ENCODE data around the gene PRICKLE2.

Gene PRICKLE2

GRCh38 chr3:64161481-64161952, 63.7 kb downstream of the PRICKLE2 start:
- no peak for DNase-seq (ENCODE audit: extremely low read depth in 1 of 2, low read depth in 1 of 2)

- DNase-seq (ENCODE audit: extremely low read depth in 1 of 2, low read depth in 1 of 2): no peak
These were observed 65.1 kb downstream of the PRICKLE2 start for GRCh38 chr3:64160000-64160695.

- no peak for DNase-seq (ENCODE audit: extremely low read depth in 1 of 2, low read depth in 1 of 2)
These were observed 66.9 kb downstream of the PRICKLE2 start for GRCh38 chr3:64158334-64158733.

GRCh38 chr3:64157150-64158035, 67.9 kb downstream of the PRICKLE2 start:
- no peak for DNase-seq (ENCODE audit: extremely low read depth in 1 of 2, low read depth in 1 of 2)

- no peak for DNase-seq (ENCODE audit: extremely low read depth in 1 of 2, low read depth in 1 of 2)
These were observed 69.9 kb downstream of the PRICKLE2 start for GRCh38 chr3:64155328-64155727.

DNA sequence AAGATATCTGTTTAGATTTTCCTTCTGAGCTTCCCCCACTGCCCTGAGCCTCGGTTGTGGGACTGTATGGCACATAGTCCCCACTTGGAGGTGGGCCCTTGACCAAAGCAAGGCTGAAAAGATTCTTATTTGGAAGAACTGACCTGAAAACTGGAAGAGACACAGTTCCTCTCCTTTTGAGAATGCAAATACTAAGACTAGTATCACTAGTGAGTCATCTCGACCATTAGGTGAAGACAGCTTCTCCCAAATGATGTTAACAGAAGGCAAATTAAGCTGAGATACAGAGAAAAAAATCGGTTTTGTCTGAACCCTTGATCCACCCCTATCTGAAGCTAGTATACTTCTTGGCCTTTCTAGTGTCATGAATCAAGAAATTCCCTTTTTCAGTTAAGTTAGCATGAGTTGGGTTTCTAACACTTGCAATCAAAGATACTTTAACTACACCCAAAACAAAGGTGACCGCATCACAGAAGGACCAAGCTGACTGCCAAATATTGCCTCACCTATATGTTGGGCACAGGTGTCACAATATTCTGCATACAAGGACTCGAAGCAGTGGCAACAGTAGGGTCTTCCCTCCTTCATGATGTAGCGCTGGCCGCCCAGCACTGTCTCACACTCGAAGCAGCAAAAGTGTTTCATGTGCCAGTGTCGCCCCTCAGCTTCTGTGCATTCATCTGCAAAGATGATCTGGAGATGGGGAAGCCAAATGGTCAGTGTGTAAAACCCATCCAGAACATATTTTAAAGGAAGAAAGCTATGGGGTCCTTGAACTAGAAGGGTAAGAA, 72.4 kb downstream of the PRICKLE2 start:
- no peak for DNase-seq (ENCODE audit: extremely low read depth in 1 of 2, low read depth in 1 of 2)

DNA sequence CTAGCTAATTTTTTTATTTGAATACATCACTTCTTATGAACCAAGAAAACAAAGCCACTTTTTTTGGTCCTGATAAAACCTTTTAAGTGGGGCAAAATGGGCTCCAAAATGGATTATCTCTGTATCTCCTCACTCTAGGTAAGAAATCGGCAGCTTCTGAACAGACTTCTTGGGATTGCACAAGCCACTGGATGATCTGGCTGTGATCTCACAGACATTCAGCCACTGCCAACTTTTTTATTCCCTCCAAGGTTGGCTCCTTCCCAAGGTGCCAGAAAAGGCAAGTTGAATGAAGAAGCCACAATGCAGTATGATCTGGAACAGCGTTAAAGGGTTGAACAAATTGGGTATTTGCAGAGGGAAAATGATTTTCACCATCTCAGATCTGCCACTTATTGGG, 73.2 kb downstream of the PRICKLE2 start:
- no peak for DNase-seq (ENCODE audit: extremely low read depth in 1 of 2, low read depth in 1 of 2)

DNA sequence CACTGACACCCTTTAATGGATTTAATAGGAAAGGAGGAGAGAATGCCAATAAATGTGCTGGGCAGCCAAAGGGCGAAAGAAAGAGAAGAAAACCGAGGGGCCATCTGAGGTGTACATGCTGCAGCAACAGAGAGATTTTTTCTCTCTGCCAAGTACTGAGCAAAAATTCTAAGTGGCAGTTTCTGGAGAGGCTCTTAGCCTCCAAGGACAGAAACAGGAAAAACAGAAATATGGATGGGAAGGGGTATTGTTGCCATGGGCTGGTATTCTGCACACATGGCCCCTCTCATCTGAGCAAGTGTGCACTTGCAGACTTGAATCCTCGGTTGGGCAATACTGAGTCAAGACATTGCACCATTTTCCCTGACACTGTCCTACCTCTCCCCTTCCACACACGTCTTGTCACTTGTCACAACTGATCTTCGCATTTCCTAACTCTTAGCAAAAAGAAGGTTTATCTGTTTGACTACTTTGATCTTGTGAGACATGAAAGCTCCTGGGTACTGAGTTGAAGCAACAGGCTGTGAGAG, 73.9 kb downstream of the PRICKLE2 start:
- no peak for DNase-seq (ENCODE audit: extremely low read depth in 1 of 2, low read depth in 1 of 2)

GRCh38 chr3:64150623-64151207, 74.6 kb downstream of the PRICKLE2 start:
- DNase-seq (ENCODE audit: extremely low read depth in 1 of 2, low read depth in 1 of 2): no peak

- DNase-seq (ENCODE audit: extremely low read depth in 1 of 2, low read depth in 1 of 2): no peak
These were observed 75.4 kb downstream of the PRICKLE2 start for GRCh38 chr3:64149886-64150285.

DNA sequence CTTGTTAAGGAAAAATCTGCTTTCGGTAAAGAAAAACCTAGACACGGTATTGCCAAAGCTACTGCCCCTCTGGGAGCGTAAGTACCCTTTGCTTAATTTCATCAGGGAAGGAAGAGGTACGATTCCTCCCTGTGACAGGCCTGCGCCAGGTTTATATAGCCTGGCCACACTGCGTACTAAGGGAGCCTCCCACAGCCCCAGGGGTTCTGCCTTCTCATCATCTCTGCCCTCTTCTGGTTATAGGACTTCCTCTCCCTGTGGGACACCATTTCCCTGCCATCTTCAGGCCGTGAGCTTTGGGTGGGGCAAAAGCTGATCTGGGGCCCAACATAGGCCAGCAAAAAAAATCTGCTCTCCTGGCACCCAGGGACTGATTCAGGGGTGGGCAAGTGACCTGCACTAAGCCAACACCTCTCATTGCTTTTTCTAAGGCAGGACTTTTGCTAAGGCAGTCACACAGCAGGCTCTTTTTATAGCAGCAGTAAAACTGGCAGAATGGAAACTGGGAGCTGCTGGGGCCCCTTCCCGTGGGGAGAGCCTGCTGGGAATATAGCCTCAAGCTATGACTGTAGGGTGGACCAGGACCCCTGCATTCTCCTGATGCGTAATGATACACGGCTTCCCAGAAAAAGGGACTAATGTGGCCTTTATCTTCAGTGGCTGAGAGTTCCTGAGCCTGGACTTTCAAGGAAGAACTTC, 76.2 kb downstream of the PRICKLE2 start:
- DNase-seq (ENCODE audit: extremely low read depth in 1 of 2, low read depth in 1 of 2): no peak

DNA sequence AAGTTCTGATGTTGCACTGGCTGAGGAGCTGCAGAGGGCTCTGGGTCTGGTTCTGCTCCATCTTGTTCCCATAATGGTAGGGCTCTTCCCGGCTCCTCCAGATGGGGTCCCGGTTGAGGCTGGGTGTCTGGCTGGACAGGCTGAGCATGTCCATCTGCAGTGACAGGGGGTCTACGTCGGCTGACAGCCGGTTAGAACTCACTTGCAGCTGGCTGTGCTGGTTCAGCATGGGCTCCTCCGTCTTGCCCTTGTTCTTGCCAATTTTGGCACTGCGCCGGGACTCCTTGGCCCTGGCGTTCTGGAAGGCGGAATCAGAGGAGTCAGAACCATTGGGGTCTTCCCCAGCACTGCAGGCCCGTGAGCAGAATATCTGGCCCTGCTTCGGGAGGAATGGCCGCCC, 78.1 kb downstream of the PRICKLE2 start:
- no peak for DNase-seq (ENCODE audit: extremely low read depth in 1 of 2, low read depth in 1 of 2)

- DNase-seq (ENCODE audit: extremely low read depth in 1 of 2, low read depth in 1 of 2): no peak
These were observed 79.8 kb downstream of the PRICKLE2 start for GRCh38 chr3:64145438-64145837.

GRCh38 chr3:64144241-64144900, 80.9 kb downstream of the PRICKLE2 start:
- no peak for DNase-seq (ENCODE audit: extremely low read depth in 1 of 2, low read depth in 1 of 2)

- DNase-seq (ENCODE audit: extremely low read depth in 1 of 2, low read depth in 1 of 2): no peak
These were observed 81.7 kb downstream of the PRICKLE2 start for GRCh38 chr3:64143409-64144130.

DNA sequence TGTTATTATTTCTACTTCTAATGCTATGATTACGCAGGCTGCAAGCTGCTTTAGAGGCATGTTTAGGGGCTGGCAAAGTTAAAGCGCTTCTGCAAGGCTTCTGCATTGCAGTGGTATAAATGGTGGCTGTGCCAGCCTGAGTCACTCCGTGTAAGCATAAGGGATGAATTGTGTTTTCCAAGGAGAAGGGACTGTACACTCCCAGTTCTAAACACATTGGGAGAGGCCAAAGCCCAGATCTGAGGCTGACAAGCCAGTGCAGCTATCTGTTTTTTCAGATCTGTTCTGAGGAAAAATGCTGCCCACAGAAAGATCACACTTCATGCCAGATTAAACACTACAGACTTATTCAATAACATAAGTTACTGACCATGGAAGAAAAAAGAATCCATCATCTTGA, 83.8 kb downstream of the PRICKLE2 start:
- DNase-seq (ENCODE audit: extremely low read depth in 1 of 2, low read depth in 1 of 2): no peak

GRCh38 chr3:64140651-64141050, 84.6 kb downstream of the PRICKLE2 start:
- DNase-seq (ENCODE audit: extremely low read depth in 1 of 2, low read depth in 1 of 2): no peak

- DNase-seq (ENCODE audit: extremely low read depth in 1 of 2, low read depth in 1 of 2): no peak
These were observed 86.5 kb downstream of the PRICKLE2 start for GRCh38 chr3:64138656-64139375.
